ENCODE results near the gene EMSY.

Gene EMSY

DNA sequence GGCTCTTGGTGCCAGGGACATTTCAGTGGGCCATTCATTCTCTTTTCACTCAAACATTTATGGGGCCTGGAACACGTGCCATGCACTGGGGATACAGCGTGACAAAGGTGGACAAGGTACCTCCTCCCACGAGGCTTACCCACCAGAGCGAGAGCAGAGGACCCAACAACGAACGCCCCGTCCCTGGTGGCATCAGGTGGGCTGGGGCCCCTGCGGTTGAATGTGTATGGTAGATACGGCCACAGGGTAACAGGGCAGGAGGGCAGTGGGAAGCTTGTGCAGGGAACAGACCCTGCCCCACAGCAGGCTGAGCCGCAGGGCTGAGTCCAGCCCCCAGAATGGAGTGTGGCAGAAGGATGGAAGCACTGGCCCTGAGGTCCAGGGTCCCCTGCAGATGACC is 144.7 kb downstream of the EMSY start:
- peak overlapping the region; percentile 50 for H3K14ac ChIP-seq (ENCODE audit: low read length)
- H3K4me2 ChIP-seq (ENCODE audit: low read length), result no peak overlapping the region
- peak overlapping the region; percentile 49 for H3K18ac ChIP-seq (ENCODE audit: low read length)
- H3K79me2 ChIP-seq (ENCODE audit: control insufficient read depth, insufficient read depth, low read length, poor library complexity), result no peaks in the 10 kb centered on the region
- H4K91ac ChIP-seq (ENCODE audit: low read depth, low read length), result peak overlapping the region; percentile 87
- no peaks in the 10 kb centered on the region for H3K36me3 ChIP-seq (ENCODE audit: control insufficient read depth in 1 of 2, insufficient read depth in 2 of 2, low read length in 2 of 2)
- H3K23ac ChIP-seq (ENCODE audit: low read length), result no peak overlapping the region
- peaks cover 13 to 14% of the 10 kb centered on the region in 2 experiments for H3K4me1 ChIP-seq (ENCODE audit: control insufficient read depth in 1 of 2, insufficient read depth in 2 of 2, low read length in 2 of 2)
- H2AFZ ChIP-seq (ENCODE audit: insufficient read depth, low read length, poor library complexity), result no peak overlapping the region
- H3K4me3 ChIP-seq (ENCODE audit: low read depth, low read length), result no peak overlapping the region
- H3K4ac ChIP-seq (ENCODE audit: low read depth, low read length), result peak overlapping the region; percentile 1
- peak overlapping the region; percentile 79 for H3K27ac ChIP-seq (ENCODE audit: low read depth, low read length)
- H4K12ac ChIP-seq (ENCODE audit: low read depth, low read length), result no peak overlapping the region
- no peaks in the 10 kb centered on the region for H3K27me3 ChIP-seq (ENCODE audit: insufficient read depth, low read length)
- H3K9me3 ChIP-seq (ENCODE audit: insufficient read depth, low read depth, low read length), result no peaks in the 10 kb centered on the region
- no peak for DNase-seq
- H2BK120ac ChIP-seq (ENCODE audit: insufficient read depth, low read length, poor library complexity), result peak overlapping the region; percentile 87
- peak overlapping the region; percentile 22 for H2BK12ac ChIP-seq (ENCODE audit: low read length)
- peaks cover 11% of the 10 kb centered on the region for H3K79me1 ChIP-seq (ENCODE audit: low read length)
- peak overlapping the region; percentile 40 for H4K8ac ChIP-seq (ENCODE audit: low read depth, low read length)
- H2BK5ac ChIP-seq (ENCODE audit: low read depth, low read length, poor library complexity), result peak overlapping the region; percentile 48
- peak overlapping the region; percentile 5 for H2AK5ac ChIP-seq (ENCODE audit: low read length)
- no peak overlapping the region for H3K9ac ChIP-seq (ENCODE audit: low read length)
- WGBS (ENCODE audit: extremely low coverage, insufficient coverage, insufficient read length), result no CpG with 5 or more reads among the region's 10 CpGs

DNA sequence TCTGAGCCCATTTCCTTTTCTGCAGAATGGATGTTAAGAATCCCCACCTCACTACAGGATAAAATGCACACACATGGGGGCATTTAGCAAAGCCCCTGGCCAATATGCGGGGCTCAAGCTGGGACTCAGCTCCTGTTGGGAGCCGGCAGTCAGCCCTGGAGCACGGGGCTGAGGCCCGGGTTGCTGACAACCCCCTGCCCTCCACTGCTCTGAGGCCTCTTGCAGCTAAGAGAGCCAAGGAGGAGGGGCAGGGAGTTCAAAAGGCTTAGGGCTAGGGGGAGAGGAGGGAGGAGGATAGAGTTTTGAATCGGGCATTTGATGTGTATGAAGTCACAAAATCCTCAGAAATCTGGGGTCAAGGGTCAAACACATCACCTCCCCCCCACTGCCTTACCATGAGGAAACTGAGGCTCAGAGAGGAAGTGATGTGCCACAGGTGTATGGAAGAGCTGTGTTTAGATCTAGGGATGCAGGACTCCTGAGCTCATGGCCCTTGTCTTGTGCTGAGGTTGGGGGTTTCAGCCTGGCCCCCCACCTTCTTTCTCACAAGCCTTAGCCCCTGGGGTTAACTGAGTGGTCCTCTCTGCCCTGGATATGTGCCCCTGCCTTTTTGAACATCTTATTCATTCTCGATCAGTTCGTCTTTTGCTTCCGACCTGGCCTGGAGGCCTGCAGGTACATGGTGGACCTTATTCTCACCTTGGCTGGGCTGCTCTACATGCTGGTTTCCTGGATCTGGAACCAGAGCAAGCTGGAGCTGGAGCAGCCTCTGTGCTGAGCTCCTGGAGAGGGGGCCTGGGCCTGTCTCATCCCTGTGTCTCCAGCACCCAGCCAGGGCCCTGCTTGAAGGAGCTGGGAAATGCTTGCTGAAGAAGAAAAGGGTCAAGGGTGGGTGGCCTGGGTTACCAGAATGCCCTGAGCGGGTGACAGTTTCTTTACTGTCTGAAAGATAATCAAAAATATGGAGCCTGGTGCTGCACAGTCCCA is 145.4 kb downstream of the EMSY start:
- no peak overlapping the region for H3K9ac ChIP-seq (ENCODE audit: low read length)
- DNase-seq, result no peak
- H2AFZ ChIP-seq (ENCODE audit: insufficient read depth, low read length, poor library complexity), result no peak overlapping the region
- H3K9me3 ChIP-seq (ENCODE audit: insufficient read depth, low read depth, low read length), result no peaks in the 10 kb centered on the region
- no peaks in the 10 kb centered on the region for H3K79me2 ChIP-seq (ENCODE audit: control insufficient read depth, insufficient read depth, low read length, poor library complexity)
- no peak overlapping the region for H3K23ac ChIP-seq (ENCODE audit: low read length)
- no peak overlapping the region for H3K27ac ChIP-seq (ENCODE audit: low read depth, low read length)
- H2BK12ac ChIP-seq (ENCODE audit: low read length), result peak overlapping the region; percentile 67
- H3K18ac ChIP-seq (ENCODE audit: low read length), result no peak overlapping the region
- H3K27me3 ChIP-seq (ENCODE audit: insufficient read depth, low read length), result no peaks in the 10 kb centered on the region
- H3K36me3 ChIP-seq (ENCODE audit: control insufficient read depth in 1 of 2, insufficient read depth in 2 of 2, low read length in 2 of 2), result no peaks in the 10 kb centered on the region
- peaks cover 13 to 14% of the 10 kb centered on the region in 2 experiments for H3K4me1 ChIP-seq (ENCODE audit: control insufficient read depth in 1 of 2, insufficient read depth in 2 of 2, low read length in 2 of 2)
- H3K4ac ChIP-seq (ENCODE audit: low read depth, low read length), result no peak overlapping the region
- no peak overlapping the region for H2BK5ac ChIP-seq (ENCODE audit: low read depth, low read length, poor library complexity)
- peak overlapping the region; percentile 87 for H2BK120ac ChIP-seq (ENCODE audit: insufficient read depth, low read length, poor library complexity)
- no peak overlapping the region for H4K8ac ChIP-seq (ENCODE audit: low read depth, low read length)
- H3K4me3 ChIP-seq (ENCODE audit: low read depth, low read length), result no peak overlapping the region
- H2AK5ac ChIP-seq (ENCODE audit: low read length), result peak overlapping the region; percentile 5
- H3K4me2 ChIP-seq (ENCODE audit: low read length), result no peak overlapping the region
- peaks cover 11% of the 10 kb centered on the region for H3K79me1 ChIP-seq (ENCODE audit: low read length)
- WGBS (ENCODE audit: extremely low coverage, insufficient coverage, insufficient read length), result no CpG with 5 or more reads among the region's 9 CpGs
- peak overlapping the region; percentile 87 for H4K91ac ChIP-seq (ENCODE audit: low read depth, low read length)
- no peak overlapping the region for H4K12ac ChIP-seq (ENCODE audit: low read depth, low read length)
- no peak overlapping the region for H3K14ac ChIP-seq (ENCODE audit: low read length)

DNA sequence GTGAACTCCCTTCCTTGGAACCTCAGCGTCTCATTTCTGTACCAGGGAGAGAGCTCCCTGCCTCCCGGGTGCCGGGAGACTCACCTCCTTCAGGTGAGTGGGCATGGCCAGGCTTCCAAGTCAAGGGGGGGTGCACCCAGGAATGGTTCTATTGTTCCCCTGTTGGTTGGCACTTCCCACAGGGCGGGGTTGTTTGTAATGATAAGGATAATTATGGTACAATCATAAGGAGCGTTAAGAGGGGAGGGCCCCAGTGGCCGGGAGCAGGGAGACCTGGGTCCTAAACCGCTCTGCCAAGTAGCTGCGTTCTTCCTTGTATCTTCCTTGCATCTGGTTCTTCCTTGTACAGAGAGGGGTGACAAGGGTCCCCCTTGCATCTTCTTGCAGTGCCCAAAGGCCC is 146.6 kb downstream of the EMSY start:
- Histone ChIP-seq H3K9me3 (ENCODE audit: insufficient read depth, low read depth, low read length) (no peaks in the 10 kb centered on the region), H3K4ac (ENCODE audit: low read depth, low read length) (no peak overlapping the region), H3K4me3 (ENCODE audit: low read depth, low read length) (no peak overlapping the region), H3K4me1 (ENCODE audit: control insufficient read depth in 1 of 2, insufficient read depth in 2 of 2, low read length in 2 of 2) (peaks cover 13 to 14% of the 10 kb centered on the region in 2 experiments), H3K23ac (ENCODE audit: low read length) (no peak overlapping the region), H3K79me1 (ENCODE audit: low read length) (peaks cover 11% of the 10 kb centered on the region), H3K9ac (ENCODE audit: low read length) (no peak overlapping the region), H3K27me3 (ENCODE audit: insufficient read depth, low read length) (no peaks in the 10 kb centered on the region), H2AFZ (ENCODE audit: insufficient read depth, low read length, poor library complexity) (no peak overlapping the region), H3K4me2 (ENCODE audit: low read length) (no peak overlapping the region), H2BK12ac (ENCODE audit: low read length) (peak overlapping the region; percentile 62), H3K27ac (ENCODE audit: low read depth, low read length) (no peak overlapping the region), H3K79me2 (ENCODE audit: control insufficient read depth, insufficient read depth, low read length, poor library complexity) (no peaks in the 10 kb centered on the region), H4K91ac (ENCODE audit: low read depth, low read length) (peak overlapping the region; percentile 34), H2BK120ac (ENCODE audit: insufficient read depth, low read length, poor library complexity) (no peak overlapping the region), H2AK5ac (ENCODE audit: low read length) (peak overlapping the region; percentile 69), H4K12ac (ENCODE audit: low read depth, low read length) (no peak overlapping the region), H4K8ac (ENCODE audit: low read depth, low read length) (no peak overlapping the region), H2BK5ac (ENCODE audit: low read depth, low read length, poor library complexity) (no peak overlapping the region), H3K14ac (ENCODE audit: low read length) (no peak overlapping the region), H3K36me3 (ENCODE audit: control insufficient read depth in 1 of 2, insufficient read depth in 2 of 2, low read length in 2 of 2) (no peaks in the 10 kb centered on the region), H3K18ac (ENCODE audit: low read length) (no peak overlapping the region)
- DNase-seq, result no peak
- no CpG with 5 or more reads among the region's 8 CpGs for WGBS (ENCODE audit: extremely low coverage, insufficient coverage, insufficient read length)

DNA sequence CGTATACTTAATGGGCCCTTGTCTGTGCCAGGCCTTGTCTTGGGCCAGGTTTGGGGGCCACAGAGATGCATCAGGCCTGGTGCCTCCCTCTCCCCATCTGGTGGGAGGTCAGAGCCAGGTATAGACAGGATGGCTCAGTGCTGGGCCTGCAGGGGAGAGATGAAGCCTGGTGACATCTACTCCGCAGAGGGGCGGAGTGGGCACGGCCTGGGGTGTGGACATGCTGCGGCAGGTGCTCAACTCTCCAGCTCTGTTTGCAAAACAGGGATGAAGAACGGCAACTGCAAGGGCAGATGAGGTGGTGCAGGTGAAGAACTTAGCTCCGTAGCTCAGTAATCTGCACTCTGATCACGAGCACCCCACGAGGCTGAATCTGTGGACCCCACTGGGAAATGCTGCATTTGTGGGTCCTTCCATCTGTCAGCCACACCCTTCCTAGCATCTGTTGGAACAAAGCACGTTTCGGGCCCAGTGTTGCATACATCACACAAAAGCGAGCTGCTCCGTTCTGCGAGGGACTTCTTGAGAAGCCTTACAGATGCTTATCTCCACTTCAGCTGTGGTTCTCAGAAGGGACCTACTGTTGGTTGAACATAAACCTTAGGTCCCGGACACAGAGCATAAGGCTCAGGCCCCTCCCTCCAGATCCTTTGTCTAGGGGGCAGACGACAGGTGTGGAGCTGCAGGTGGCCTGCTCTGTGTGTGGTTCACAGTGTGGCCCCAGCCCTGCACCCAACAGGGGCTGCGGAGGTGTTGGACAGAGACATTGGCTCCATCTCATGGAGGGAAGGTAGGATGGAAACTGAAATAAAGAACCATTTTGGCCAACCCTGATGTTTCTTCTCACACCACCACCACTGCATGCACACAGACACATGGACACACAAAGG is 147.5 kb downstream of the EMSY start:
- no peaks in the 10 kb centered on the region for H3K27me3 ChIP-seq (ENCODE audit: insufficient read depth, low read length)
- H3K9ac ChIP-seq (ENCODE audit: low read length), result no peak overlapping the region
- H3K4ac ChIP-seq (ENCODE audit: low read depth, low read length), result no peak overlapping the region
- no peak overlapping the region for H4K91ac ChIP-seq (ENCODE audit: low read depth, low read length)
- peaks cover 15% of the 10 kb centered on the region for H3K79me1 ChIP-seq (ENCODE audit: low read length)
- H3K23ac ChIP-seq (ENCODE audit: low read length), result no peak overlapping the region
- H2BK120ac ChIP-seq (ENCODE audit: insufficient read depth, low read length, poor library complexity), result no peak overlapping the region
- H3K14ac ChIP-seq (ENCODE audit: low read length), result peak overlapping the region; percentile 7
- no peaks in the 10 kb centered on the region for H3K79me2 ChIP-seq (ENCODE audit: control insufficient read depth, insufficient read depth, low read length, poor library complexity)
- no peak overlapping the region for H2BK12ac ChIP-seq (ENCODE audit: low read length)
- no peak overlapping the region for H2AFZ ChIP-seq (ENCODE audit: insufficient read depth, low read length, poor library complexity)
- no peak overlapping the region for H4K12ac ChIP-seq (ENCODE audit: low read depth, low read length)
- no peak overlapping the region for H2BK5ac ChIP-seq (ENCODE audit: low read depth, low read length, poor library complexity)
- peaks cover 18 to 19% of the 10 kb centered on the region in 2 experiments for H3K4me1 ChIP-seq (ENCODE audit: control insufficient read depth in 1 of 2, insufficient read depth in 2 of 2, low read length in 2 of 2)
- no peak overlapping the region for H4K8ac ChIP-seq (ENCODE audit: low read depth, low read length)
- no peak overlapping the region for H3K4me3 ChIP-seq (ENCODE audit: low read depth, low read length)
- no peak overlapping the region for H3K18ac ChIP-seq (ENCODE audit: low read length)
- no peak overlapping the region for H2AK5ac ChIP-seq (ENCODE audit: low read length)
- H3K9me3 ChIP-seq (ENCODE audit: insufficient read depth, low read depth, low read length), result no peaks in the 10 kb centered on the region
- no peak overlapping the region for H3K27ac ChIP-seq (ENCODE audit: low read depth, low read length)
- no CpG with 5 or more reads among the region's 17 CpGs for WGBS (ENCODE audit: extremely low coverage, insufficient coverage, insufficient read length)
- no peaks in the 10 kb centered on the region for H3K36me3 ChIP-seq (ENCODE audit: control insufficient read depth in 1 of 2, insufficient read depth in 2 of 2, low read length in 2 of 2)
- DNase-seq, result no peak
- H3K4me2 ChIP-seq (ENCODE audit: low read length), result no peak overlapping the region
